GM12878 (cell line): Measurements from ENCODE around the gene MXRA7. TPM values are rescaled to one million over a fixed set of nuclear protein-coding genes. Genes with fewer than 3 reads are reported as not detected.

Source experiments
- ATAC-seq: fragments of 200-7000 bp; cut with Tn5 transposase; 3 replicates; pipeline ENCODE4 v1.9.1; 2020; ENCODE audit warnings: mild to moderate bottlenecking, moderate library complexity
- BruUV-seq: library from RNA; stranded (reverse); fragments of 400-500 nt; replicated peaks from 2 replicates; lab custom pipeline; 2021; lab: Mats Ljungman, UMichigan
- CTCF ChIA-PET: fragments of 300-600 bp; sonication (Branson Sonifier 250); formaldehyde crosslinking; extraction: SDS; loops from one replicate; lab custom pipeline; 2021; ENCODE audit warnings: inconsistent platforms; lab: Yijun Ruan, JAX
- POLR2A ChIA-PET: fragments of 350-600 bp; formaldehyde crosslinking; extraction: SDS; loops from one replicate; lab custom pipeline; 2021; ENCODE audit warnings: inconsistent platforms; lab: Charles Lee
- RAD21 ChIA-PET: fragments of 300-600 bp; sonication (Branson Sonifier 250); formaldehyde crosslinking; loops from one replicate; lab custom pipeline; 2023; ENCODE audit warnings: antibody characterized with exemption; ENCODE audit not compliant: unreplicated experiment; lab: Charles Lee
- SMC1A ChIA-PET: fragments of 300-600 bp; sonication (Branson Sonifier 250); formaldehyde crosslinking; loops from one replicate; lab custom pipeline; 2023; ENCODE audit not compliant: unreplicated experiment, uncharacterized antibody; lab: Charles Lee
- DNase-seq: peaks from one replicate; pipeline ENCODE4 v3.0.0-alpha.2; 2011; ENCODE audit warnings: low read depth, low spot score
- FAIRE-seq: peaks from 3 replicates; lab custom pipeline; 2011; peaks lifted over from hg19 to GRCh38; lab: Jason Lieb, UNC
- H2AFZ ChIP-seq: 2 replicates; pipeline ENCODE4 v1.6.0; 2011; ENCODE audit warnings: low read depth, low read length, control low read depth; ENCODE audit not compliant: control insufficient read depth
- H3K27ac ChIP-seq: 2 replicates; pipeline ENCODE4 v1.5.1; 2011; ENCODE audit warnings: control low read depth; ENCODE audit not compliant: control insufficient read depth, insufficient read depth
- H3K27me3 ChIP-seq, 2 experiments: replicated peaks in 1 of 2; 2 replicates each; pipeline versions ENCODE4 v1.6.0 to v1.6.1; 2011; ENCODE audit warnings: low read length in 1 of 2; ENCODE audit not compliant: control insufficient read depth in 2 of 2, insufficient read depth in 2 of 2
- H3K36me3 ChIP-seq, 2 experiments: 2 replicates each; pipeline ENCODE4 v1.5.1; 2011; ENCODE audit warnings: low read length in 1 of 2; ENCODE audit not compliant: control insufficient read depth in 2 of 2, insufficient read depth in 2 of 2
- H3K4me1 ChIP-seq: 2 replicates; pipeline ENCODE4 v1.6.1; 2011; ENCODE audit warnings: mild to moderate bottlenecking, low read length, moderate library complexity, mixed read lengths; ENCODE audit not compliant: control insufficient read depth, insufficient read depth
- H3K4me2 ChIP-seq: 2 replicates; pipeline ENCODE4 v1.6.0; 2011; ENCODE audit warnings: control low read depth; ENCODE audit not compliant: control insufficient read depth, insufficient read depth
- H3K4me3 ChIP-seq: fragments of 200-600 bp; sonication (generic); 2 replicates; pipeline ENCODE4 v1.5.1; 2016
- H3K79me2 ChIP-seq: 2 replicates; pipeline ENCODE4 v1.6.0; 2011; ENCODE audit warnings: low read length; ENCODE audit not compliant: control insufficient read depth, insufficient read depth
- H3K9ac ChIP-seq: 2 replicates; pipeline ENCODE4 v1.8.0; 2011; ENCODE audit warnings: low read length, control low read depth, mixed read lengths; ENCODE audit not compliant: control insufficient read depth, insufficient read depth
- H3K9me3 ChIP-seq: replicated peaks from 3 replicates; pipeline ENCODE4 v1.5.1; 2011; ENCODE audit warnings: mild to moderate bottlenecking, low read length; ENCODE audit not compliant: control insufficient read depth, insufficient read depth
- H4K20me1 ChIP-seq: 2 replicates; pipeline ENCODE4 v1.6.0; 2011; ENCODE audit not compliant: control insufficient read depth, insufficient read depth
- BACH1 ChIP-seq: fragments of 450-650 bp; IDR thresholded peaks from 2 replicates; pipeline ENCODE4 v1.6.1; 2017; ENCODE audit warnings: mild to moderate bottlenecking, borderline replicate concordance
- HDAC2 ChIP-seq: fragments of 200-600 bp; sonication (generic); IDR thresholded peaks from 2 replicates; pipeline ENCODE4 v1.6.1; 2017
- JUND ChIP-seq: IDR thresholded peaks from 2 replicates; pipeline ENCODE4 v1.6.1; 2012; ENCODE audit warnings: low read depth, mild to moderate bottlenecking, low read length, improper control_type of control experiment, moderate library complexity
- KAT2A ChIP-seq: conservative IDR thresholded peaks from 2 replicates; pipeline ENCODE4 v1.6.1; 2011; ENCODE audit warnings: low read depth, low read length; ENCODE audit not compliant: control insufficient read depth
- MTA3 ChIP-seq: IDR thresholded peaks from 2 replicates; pipeline ENCODE4 v1.6.1; 2012; ENCODE audit warnings: low read length, inconsistent platforms, borderline replicate concordance
- NR2F1 ChIP-seq: fragments of 450-650 bp; conservative IDR thresholded peaks from 2 replicates; pipeline ENCODE4 v1.6.1; 2017; ENCODE audit warnings: mild to moderate bottlenecking
- NRF1 ChIP-seq: conservative IDR thresholded peaks from 2 replicates; pipeline ENCODE4 v1.6.1; 2011; ENCODE audit warnings: mild to moderate bottlenecking, low read depth, low read length, improper control_type of control experiment
- POU2F2 ChIP-seq: IDR thresholded peaks from 3 replicates; pipeline ENCODE4 v1.6.1; 2011; ENCODE audit warnings: low read depth, mild to moderate bottlenecking, low read length, borderline replicate concordance
- RELA ChIP-seq: fragments of 450-650 bp; IDR thresholded peaks from 2 replicates; pipeline ENCODE4 v1.8.0; 2014; ENCODE audit warnings: borderline replicate concordance; ENCODE audit not compliant: partially characterized antibody
- SRF ChIP-seq, 2 experiments: IDR thresholded peaks; 2 replicates each; pipeline ENCODE4 v1.6.1; 2011; ENCODE audit warnings: low read depth in 2 of 2, low read length in 2 of 2, mild to moderate bottlenecking in 1 of 2, moderate library complexity in 1 of 2
- YBX1 ChIP-seq: fragments of 450-650 bp; IDR thresholded peaks from 2 replicates; pipeline ENCODE4 v1.6.1; 2016; ENCODE audit warnings: antibody characterized with exemption
- ZNF622 ChIP-seq: fragments of 450-650 bp; IDR thresholded peaks from 2 replicates; pipeline ENCODE4 v1.6.1; 2017; ENCODE audit warnings: mild to moderate bottlenecking, inconsistent platforms
- WGBS: methylation state at CpG from one replicate; pipeline ENCODE4 v1.1.6; 2016; ENCODE audit warnings: low lambda C conversion rate; ENCODE audit not compliant: insufficient replicate concordance, insufficient coverage; ENCODE audit errors: missing lambda C conversion rate; 5-methylcytosine and 5-hydroxymethylcytosine counted together
- in situ Hi-C: fragments of 300-500 bp; cut with MboI; formaldehyde crosslinking; loops from 9 replicates; pipeline ENCODE4 v1.14.3; 2018; ENCODE audit warnings: mixed read lengths
- intact Hi-C: fragments of 100-400 bp; cut with micrococcal nuclease; formaldehyde crosslinking; loops from one replicate; pipeline ENCODE4 v1.14.2; 2022; ENCODE audit not compliant: unreplicated experiment
- microRNA counts: library from miRNA; unstranded; fragments of <30 nt; microRNA quantifications from one replicate; lab custom pipeline; 2016
- microRNA-seq: library from miRNA; unstranded; fragments of <30 nt; microRNA quantifications from one replicate; pipeline ENCODE4, GENCODE V29; 2018
- polyA plus RNA-seq, 11 experiments: library from polyadenylated mRNA; depleted of rRNA in 4 of 11; unstranded in 6 of 11; stranded (reverse) in 5 of 11; fragments of >200 nt; fragmentation: Nextera tagmentation in 4 of 11; fragmentation: Illumina TruSeq in 1 of 11; extraction: Ambion mirVana in 4 of 11; extraction: Trizol in 1 of 11; gene quantifications; 1 replicate in 1 of 11; 2 replicates in 10 of 11; pipeline versions ENCODE4 v1.2.1 to v1.2.3, GENCODE V29; 2011 to 2016; ENCODE audit warnings: inconsistent platforms in 2 of 11, missing spikeins in 2 of 11, low read depth in 1 of 11
- small RNA-seq: library from RNA; depleted of rRNA; stranded (forward); fragments of <200 nt; gene quantifications from one replicate; pipeline ENCODE3, GENCODE V24; 2014
- total RNA-seq, 4 experiments: library from RNA; depleted of rRNA in 3 of 4; stranded (reverse); fragments of >200 nt in 3 of 4; fragmentation: Illumina TruSeq in 1 of 4; extraction: Trizol in 1 of 4; gene quantifications; 2 replicates each; pipeline versions ENCODE4 v1.2.1 to v1.2.3, GENCODE V29; 2013 to 2021

MXRA7 gene
- total and polyA plus RNA-seq, 10 of the 15 experiments (the other 5 are each of a cell fraction or from before 2014, with no cell fraction given): 0.03 to 2.0 (median 0.33) TPM

GRCh38 chr17:76630151-76630550, 80.6 kb downstream of the MXRA7 start:
- Histone ChIP-seq H3K4me3 (no peak overlapping the region), H3K36me3 (no peaks in the 10 kb centered on the region), H4K20me1 (no peaks in the 10 kb centered on the region), H2AFZ (no peak overlapping the region), H3K79me2 (no peaks in the 10 kb centered on the region), H3K4me1 (no peaks in the 10 kb centered on the region), H3K27me3 (peaks cover 3 to 5% of the 10 kb centered on the region in 2 experiments; a peak in 3 of 4 replicates), H3K4me2 (no peak overlapping the region), H3K9me3 (no peaks in the 10 kb centered on the region), H3K27ac (no peak overlapping the region), H3K9ac (no peak overlapping the region)
- WGBS: 33% methylated on average over 6 of the region's 6 CpGs
- ATAC-seq (no peak), FAIRE-seq (no peak), DNase-seq (no peak)
- ChIA-PET RAD21 (no interaction called here), POLR2A (no interaction called here), SMC1A (interaction anchor here (0.6 to 0.7 kb wide), 3 partner anchors 40 to 1911 kb away, joined by 3 to 4 read pairs (median 3); no protein-coding TSS in a partner anchor), CTCF (interaction anchor here (0.6 to 1.1 kb wide), 2 partner anchors 72 to 358 kb away, joined by 4 to 5 read pairs; no protein-coding TSS in a partner anchor)
- intact Hi-C loops (no loop called here), in situ Hi-C loops (no loop called here)
- BruUV-seq: no TSS peak
- TF ChIP-seq SRF (IDR thresholded peaks at IDR 0.05; ENCODE audit: low read depth in 2 of 2, low read length in 2 of 2): no peak
- TF ChIP-seq NR2F1: no peak
- no peak for TF ChIP-seq JUND
- no peak for TF ChIP-seq YBX1
- TF ChIP-seq KAT2A: no peak
- TF ChIP-seq POU2F2: no peak
- TF ChIP-seq RELA: no peak
- no peak for TF ChIP-seq ZNF622
- TF ChIP-seq BACH1: no peak
- no peak for TF ChIP-seq NRF1
- TF ChIP-seq MTA3: no peak
- no peak for TF ChIP-seq HDAC2

MicroRNA genes within 50 kb of the gene (microRNA counts, 767-probe panel; counts per million panel counts)
- microRNA hsa-miR-636 (lab: Ali Mortazavi, UCI): 55.3 counts per million

Small RNAs within 50 kb of the gene (microRNA-seq; reads per million reads assigned to microRNA genes)
- 4.1 reads per million, percentile 24 among the genes with 10 or more reads in this experiment for gene MIR636

Small RNAs within 50 kb of the gene (small RNA-seq; reads per million reads assigned to genes)
- gene AC005837.3 (not detected), gene RF02271 (not detected), gene RNU6-227P (not detected), gene RNU6-97P (not detected), gene RNY4P36 (0.16 reads per million)

Other genes with a start within 250 kb of the MXRA7 start
Only the 7 nearest of the 11 such genes appear.
- 0.23 TPM in 1 of 2 replicates, not detected in the other for gene ST6GALNAC2, start 125.1 kb downstream of the MXRA7 start, total RNA-seq (2014; rRNA removed)
- not detected in 2 replicates for gene ST6GALNAC2, start 125.1 kb downstream of the MXRA7 start, total RNA-seq (2014; rRNA removed; fragmentation: Illumina TruSeq; extraction: Trizol)
- 0.13 and 0.41 TPM in 2 replicates for gene ST6GALNAC2, start 125.1 kb downstream of the MXRA7 start, total RNA-seq (2021)
- gene ST6GALNAC2, start 125.1 kb downstream of the MXRA7 start, polyA plus RNA-seq (2011; rRNA removed): 0.08 and 0.17 TPM in 2 replicates
- not detected in 2 replicates for gene ST6GALNAC2, start 125.1 kb downstream of the MXRA7 start, polyA plus RNA-seq (2014; fragmentation: Illumina TruSeq; extraction: Trizol)
- not detected for gene ST6GALNAC2, start 125.1 kb downstream of the MXRA7 start, polyA plus RNA-seq (2014; fragmentation: Nextera tagmentation; extraction: Ambion mirVana)
- 0.18 TPM in 1 of 2 replicates, not detected in the other for gene ST6GALNAC2, start 125.1 kb downstream of the MXRA7 start, polyA plus RNA-seq (2014; rRNA removed)
- gene ST6GALNAC2, start 125.1 kb downstream of the MXRA7 start, polyA plus RNA-seq (2016; fragmentation: Nextera tagmentation; extraction: Ambion mirVana): under 1 TPM in 1 of 2 experiments, not detected in 1; 0.24 TPM
- gene ST6GALNAC1, start 67.2 kb downstream of the MXRA7 start, total RNA-seq (2014; rRNA removed): not detected in 2 replicates
- not detected in 2 replicates for gene ST6GALNAC1, start 67.2 kb downstream of the MXRA7 start, total RNA-seq (2014; rRNA removed; fragmentation: Illumina TruSeq; extraction: Trizol)
- 0.08 and 0.29 TPM in 2 replicates for gene ST6GALNAC1, start 67.2 kb downstream of the MXRA7 start, total RNA-seq (2021)
- not detected in 2 replicates for gene ST6GALNAC1, start 67.2 kb downstream of the MXRA7 start, polyA plus RNA-seq (2011; rRNA removed)
- not detected in 2 replicates for gene ST6GALNAC1, start 67.2 kb downstream of the MXRA7 start, polyA plus RNA-seq (2014; fragmentation: Illumina TruSeq; extraction: Trizol)
- not detected for gene ST6GALNAC1, start 67.2 kb downstream of the MXRA7 start, polyA plus RNA-seq (2014; fragmentation: Nextera tagmentation; extraction: Ambion mirVana)
- gene ST6GALNAC1, start 67.2 kb downstream of the MXRA7 start, polyA plus RNA-seq (2014; rRNA removed): not detected in 2 replicates
- gene ST6GALNAC1, start 67.2 kb downstream of the MXRA7 start, polyA plus RNA-seq (2016; fragmentation: Nextera tagmentation; extraction: Ambion mirVana): not detected
- gene JMJD6, start 15.6 kb upstream of the MXRA7 start, total RNA-seq (2014; rRNA removed): 17.0 and 18.2 TPM in 2 replicates
- gene JMJD6, start 15.6 kb upstream of the MXRA7 start, total RNA-seq (2014; rRNA removed; fragmentation: Illumina TruSeq; extraction: Trizol): 16.7 and 19.2 TPM in 2 replicates
- 26.8 and 30.4 TPM in 2 replicates for gene JMJD6, start 15.6 kb upstream of the MXRA7 start, total RNA-seq (2021)
- 12.5 and 22.5 TPM in 2 replicates for gene JMJD6, start 15.6 kb upstream of the MXRA7 start, polyA plus RNA-seq (2011; rRNA removed)
- 19.1 and 21.8 TPM in 2 replicates for gene JMJD6, start 15.6 kb upstream of the MXRA7 start, polyA plus RNA-seq (2014; fragmentation: Illumina TruSeq; extraction: Trizol)
- 1 to 10 TPM; 1.2 to 6.5 TPM for gene JMJD6, start 15.6 kb upstream of the MXRA7 start, polyA plus RNA-seq (2014; fragmentation: Nextera tagmentation; extraction: Ambion mirVana)
- gene JMJD6, start 15.6 kb upstream of the MXRA7 start, polyA plus RNA-seq (2014; rRNA removed): 24.2 and 27.6 TPM in 2 replicates
- 10 to 100 TPM; 32.6 to 36.0 TPM for gene JMJD6, start 15.6 kb upstream of the MXRA7 start, polyA plus RNA-seq (2016; fragmentation: Nextera tagmentation; extraction: Ambion mirVana)
- gene METTL23, start 15.9 kb upstream of the MXRA7 start, total RNA-seq (2014; rRNA removed): 32.0 and 33.4 TPM in 2 replicates
- 23.2 and 26.7 TPM in 2 replicates for gene METTL23, start 15.9 kb upstream of the MXRA7 start, total RNA-seq (2014; rRNA removed; fragmentation: Illumina TruSeq; extraction: Trizol)
- gene METTL23, start 15.9 kb upstream of the MXRA7 start, total RNA-seq (2021): 25.6 and 28.0 TPM in 2 replicates
- gene METTL23, start 15.9 kb upstream of the MXRA7 start, polyA plus RNA-seq (2011; rRNA removed): 52.0 and 64.0 TPM in 2 replicates
- 29.9 and 44.8 TPM in 2 replicates for gene METTL23, start 15.9 kb upstream of the MXRA7 start, polyA plus RNA-seq (2014; fragmentation: Illumina TruSeq; extraction: Trizol)
- gene METTL23, start 15.9 kb upstream of the MXRA7 start, polyA plus RNA-seq (2014; fragmentation: Nextera tagmentation; extraction: Ambion mirVana): 10 to 100 TPM; 27.3 to 29.4 TPM
- 35.0 and 42.7 TPM in 2 replicates for gene METTL23, start 15.9 kb upstream of the MXRA7 start, polyA plus RNA-seq (2014; rRNA removed)
- gene METTL23, start 15.9 kb upstream of the MXRA7 start, polyA plus RNA-seq (2016; fragmentation: Nextera tagmentation; extraction: Ambion mirVana): 10 to 100 TPM; 61.4 to 61.5 TPM
- 640 and 710 TPM in 2 replicates for gene SRSF2, start 26.4 kb upstream of the MXRA7 start, total RNA-seq (2014; rRNA removed)
- gene SRSF2, start 26.4 kb upstream of the MXRA7 start, total RNA-seq (2014; rRNA removed; fragmentation: Illumina TruSeq; extraction: Trizol): 257 and 261 TPM in 2 replicates
- 532 and 545 TPM in 2 replicates for gene SRSF2, start 26.4 kb upstream of the MXRA7 start, total RNA-seq (2021)
- gene SRSF2, start 26.4 kb upstream of the MXRA7 start, polyA plus RNA-seq (2011; rRNA removed): 484 and 614 TPM in 2 replicates
- 414 and 418 TPM in 2 replicates for gene SRSF2, start 26.4 kb upstream of the MXRA7 start, polyA plus RNA-seq (2014; fragmentation: Illumina TruSeq; extraction: Trizol)
- gene SRSF2, start 26.4 kb upstream of the MXRA7 start, polyA plus RNA-seq (2014; fragmentation: Nextera tagmentation; extraction: Ambion mirVana): 100 to 1,000 TPM; 225 to 363 TPM
- gene SRSF2, start 26.4 kb upstream of the MXRA7 start, polyA plus RNA-seq (2014; rRNA removed): 795 and 1,321 TPM in 2 replicates
- 100 to 1,000 TPM; 392 to 407 TPM for gene SRSF2, start 26.4 kb upstream of the MXRA7 start, polyA plus RNA-seq (2016; fragmentation: Nextera tagmentation; extraction: Ambion mirVana)
- gene MFSD11, start 27.2 kb upstream of the MXRA7 start, total RNA-seq (2014; rRNA removed): 18.9 and 21.1 TPM in 2 replicates
- 13.0 and 13.7 TPM in 2 replicates for gene MFSD11, start 27.2 kb upstream of the MXRA7 start, total RNA-seq (2014; rRNA removed; fragmentation: Illumina TruSeq; extraction: Trizol)
- gene MFSD11, start 27.2 kb upstream of the MXRA7 start, total RNA-seq (2021): 13.6 and 13.9 TPM in 2 replicates
- gene MFSD11, start 27.2 kb upstream of the MXRA7 start, polyA plus RNA-seq (2011; rRNA removed): 19.4 TPM in 2 replicates
- 10.0 and 11.0 TPM in 2 replicates for gene MFSD11, start 27.2 kb upstream of the MXRA7 start, polyA plus RNA-seq (2014; fragmentation: Illumina TruSeq; extraction: Trizol)
- gene MFSD11, start 27.2 kb upstream of the MXRA7 start, polyA plus RNA-seq (2014; fragmentation: Nextera tagmentation; extraction: Ambion mirVana): 10 to 100 TPM; 11.2 to 15.8 TPM
- gene MFSD11, start 27.2 kb upstream of the MXRA7 start, polyA plus RNA-seq (2014; rRNA removed): 15.3 and 16.5 TPM in 2 replicates
- 10 to 100 TPM; 17.0 to 19.0 TPM for gene MFSD11, start 27.2 kb upstream of the MXRA7 start, polyA plus RNA-seq (2016; fragmentation: Nextera tagmentation; extraction: Ambion mirVana)
- gene MGAT5B, start 157.4 kb upstream of the MXRA7 start, total RNA-seq (2014; rRNA removed): not detected in 2 replicates
- not detected in 2 replicates for gene MGAT5B, start 157.4 kb upstream of the MXRA7 start, total RNA-seq (2014; rRNA removed; fragmentation: Illumina TruSeq; extraction: Trizol)
- gene MGAT5B, start 157.4 kb upstream of the MXRA7 start, total RNA-seq (2021): 0.13 TPM in 1 of 2 replicates, not detected in the other
- gene MGAT5B, start 157.4 kb upstream of the MXRA7 start, polyA plus RNA-seq (2011; rRNA removed): not detected in 2 replicates
- gene MGAT5B, start 157.4 kb upstream of the MXRA7 start, polyA plus RNA-seq (2014; fragmentation: Illumina TruSeq; extraction: Trizol): not detected in 2 replicates
- not detected for gene MGAT5B, start 157.4 kb upstream of the MXRA7 start, polyA plus RNA-seq (2014; fragmentation: Nextera tagmentation; extraction: Ambion mirVana)
- gene MGAT5B, start 157.4 kb upstream of the MXRA7 start, polyA plus RNA-seq (2014; rRNA removed): not detected in 2 replicates
- not detected for gene MGAT5B, start 157.4 kb upstream of the MXRA7 start, polyA plus RNA-seq (2016; fragmentation: Nextera tagmentation; extraction: Ambion mirVana)